HG03354 (cell line): ENCODE data around the gene SH3GL2.

Experiments used
- ATAC-seq: cut with Tn5 transposase; IDR thresholded peaks from one replicate; pipeline ENCODE4 v1.9.1; 2021; ENCODE audit warnings: mild to moderate bottlenecking; ENCODE audit not compliant: unreplicated experiment, poor library complexity, severe bottlenecking

The SH3GL2 gene

GRCh38 chr9:17648516-17648915 is 69.7 kb downstream of the SH3GL2 start:
- no peak for ATAC-seq

GRCh38 chr9:17651725-17652124 is 72.9 kb downstream of the SH3GL2 start:
- no peak for ATAC-seq

GRCh38 chr9:17653947-17654465 is 75.1 kb downstream of the SH3GL2 start:
- ATAC-seq, result no peak

DNA sequence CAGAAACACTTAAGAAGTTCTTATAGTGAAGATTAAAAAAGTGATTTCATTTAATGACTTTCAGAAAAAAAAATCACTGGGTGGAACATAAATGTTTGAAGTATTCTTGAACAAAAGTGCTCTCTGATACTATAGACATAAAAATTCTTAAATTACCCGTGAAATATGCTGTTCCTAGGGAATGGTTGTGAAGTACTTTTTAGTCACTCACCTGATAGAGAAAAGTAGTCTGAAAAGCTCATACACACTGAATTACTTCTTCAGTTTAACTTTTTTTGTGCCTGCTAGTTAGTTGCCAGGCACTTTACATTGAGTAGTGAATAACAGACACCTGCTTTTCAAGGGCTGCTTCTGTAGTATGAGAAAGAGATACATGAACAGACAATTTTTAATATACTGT is 78.0 kb downstream of the SH3GL2 start:
- ATAC-seq, result no peak

- no peak for ATAC-seq
These were observed 79.4 kb downstream of the SH3GL2 start for GRCh38 chr9:17658237-17658636.

DNA sequence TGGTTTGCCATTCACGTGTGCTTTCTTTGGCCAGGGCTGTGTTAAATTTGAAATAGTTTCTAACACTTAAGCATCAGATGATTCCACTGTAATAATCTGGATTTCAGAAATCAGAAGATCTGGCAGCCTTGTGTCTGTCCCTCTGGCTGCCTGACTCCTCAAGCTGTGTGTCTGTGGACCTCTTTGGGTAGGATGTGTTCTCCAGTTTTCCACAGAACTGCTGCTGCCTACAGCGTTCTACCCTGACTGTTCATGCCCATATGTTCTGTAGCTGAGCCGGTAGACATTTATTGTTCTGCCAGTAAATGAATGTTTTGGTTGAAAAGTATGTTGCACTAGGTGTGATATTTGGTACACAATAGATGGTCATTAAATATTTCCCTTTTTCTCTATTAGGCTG is 81.3 kb downstream of the SH3GL2 start:
- ATAC-seq, result no peak

GRCh38 chr9:17665450-17665849 is 86.6 kb downstream of the SH3GL2 start:
- ATAC-seq, result no peak

DNA sequence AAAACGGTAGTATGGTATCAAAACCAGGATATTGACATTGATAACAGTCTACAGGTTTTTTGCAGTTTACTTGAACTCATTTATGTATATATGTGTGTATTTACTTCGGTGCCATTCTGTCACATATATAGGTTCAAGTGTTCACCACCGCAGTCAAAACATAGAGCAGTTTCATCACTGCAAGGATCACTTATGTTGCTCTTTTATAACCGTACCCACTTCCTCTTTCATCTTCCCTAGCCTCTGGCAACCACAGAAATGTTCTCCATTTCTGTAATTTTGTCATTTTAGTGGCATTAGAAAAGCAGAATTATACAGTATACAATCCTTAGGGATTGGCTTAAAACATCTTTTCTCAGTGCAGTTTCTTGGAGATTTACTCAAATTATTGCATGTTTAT is 90.3 kb downstream of the SH3GL2 start:
- no peak for ATAC-seq

DNA sequence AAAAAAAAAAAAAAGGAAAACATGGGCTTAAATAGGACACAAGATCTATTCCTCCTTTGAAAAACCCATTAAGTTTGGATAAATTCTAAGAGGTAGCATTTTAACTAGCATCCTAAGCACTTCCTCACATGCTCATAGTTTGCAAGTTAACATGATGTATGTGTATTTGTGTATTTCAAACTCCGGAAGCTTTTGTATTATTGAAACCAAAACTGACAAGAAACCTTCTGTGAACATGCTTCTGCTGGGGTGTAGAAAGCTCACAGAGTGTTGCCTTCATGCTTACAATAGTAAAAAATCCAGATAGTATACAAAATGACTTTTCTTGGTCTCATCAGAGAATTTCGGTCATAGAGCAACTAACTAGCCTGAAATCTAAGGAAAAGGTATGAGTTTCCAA is 103.8 kb downstream of the SH3GL2 start:
- ATAC-seq, result no peak

- no peak for ATAC-seq
These were observed 110.0 kb downstream of the SH3GL2 start for GRCh38 chr9:17688834-17689233.

- no peak for ATAC-seq
These were observed 115.5 kb downstream of the SH3GL2 start for GRCh38 chr9:17694336-17694735.

- ATAC-seq, result no peak
These were observed 116.6 kb downstream of the SH3GL2 start for GRCh38 chr9:17695482-17695881.

DNA sequence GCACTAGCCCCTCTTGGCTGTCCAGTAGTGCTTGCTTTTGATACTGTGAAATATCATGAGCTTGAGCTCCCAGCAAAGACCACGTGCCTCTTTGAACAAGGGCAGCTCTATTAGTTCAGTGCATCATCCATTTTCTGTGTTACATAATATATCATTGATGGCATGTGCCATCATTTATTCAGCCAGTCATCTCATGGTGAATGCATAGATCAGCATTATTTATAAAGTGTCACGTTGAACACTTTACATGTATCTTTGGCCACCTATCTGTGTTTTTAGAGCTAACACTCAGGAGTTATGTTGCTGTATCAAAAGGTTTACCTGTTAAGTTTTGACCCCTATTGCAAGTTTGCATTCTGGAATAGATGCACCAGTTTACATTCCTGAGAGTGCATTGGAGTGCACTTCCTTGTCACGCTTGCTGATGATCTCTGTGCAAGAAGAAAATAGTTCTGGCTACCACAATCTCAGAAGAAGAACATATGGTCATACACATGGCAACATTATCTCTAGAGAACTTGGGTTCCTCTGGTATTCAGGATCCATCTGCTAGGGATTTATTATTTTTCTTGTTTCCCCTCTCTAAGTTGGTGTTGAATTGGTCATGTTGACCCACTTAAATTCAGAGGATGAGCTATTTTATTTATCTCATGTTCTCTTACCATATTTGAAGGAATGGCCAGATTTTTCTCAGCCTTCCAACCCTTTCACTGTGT is 120.9 kb downstream of the SH3GL2 start:
- no peak for ATAC-seq

GRCh38 chr9:17706347-17706746 is 127.5 kb downstream of the SH3GL2 start:
- ATAC-seq, result no peak

DNA sequence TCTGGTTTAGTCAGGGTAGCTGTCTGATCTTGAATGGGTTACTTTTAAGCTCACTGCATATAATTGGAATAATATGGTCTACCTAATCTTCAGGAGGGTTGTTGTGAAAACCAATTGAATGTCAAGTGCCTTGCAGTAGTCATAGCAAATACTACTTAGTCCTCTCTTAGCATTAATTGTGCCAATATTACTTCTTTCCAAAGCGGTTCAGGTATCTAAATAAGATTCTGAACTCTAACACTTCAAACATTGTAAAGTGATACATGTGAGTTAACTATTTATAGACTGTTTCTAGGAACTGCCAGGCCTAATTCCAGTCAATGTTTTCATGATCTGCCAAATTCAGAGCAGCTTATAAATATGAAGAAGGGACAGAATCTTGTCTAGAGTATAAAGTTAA is 140.2 kb downstream of the SH3GL2 start:
- ATAC-seq, result no peak

DNA sequence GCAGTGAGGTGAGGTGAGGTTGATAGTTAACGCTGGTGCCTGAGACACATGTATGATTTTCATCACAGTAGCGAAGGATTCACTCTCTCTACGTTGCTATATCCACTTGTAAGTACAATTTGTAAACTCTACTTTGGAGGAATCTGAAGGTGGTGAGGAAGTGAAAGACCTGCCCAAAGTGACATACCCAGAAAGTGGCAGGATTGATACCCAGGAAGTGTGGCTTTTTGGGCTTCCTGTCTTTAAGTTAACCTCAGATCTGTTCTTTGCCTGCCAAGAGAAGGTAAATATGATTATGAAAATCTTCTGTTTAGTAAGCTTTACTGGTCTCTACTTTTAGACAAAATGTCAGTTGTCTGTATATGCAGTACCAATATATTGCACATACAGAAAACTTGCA is 143.1 kb downstream of the SH3GL2 start:
- ATAC-seq, result no peak

DNA sequence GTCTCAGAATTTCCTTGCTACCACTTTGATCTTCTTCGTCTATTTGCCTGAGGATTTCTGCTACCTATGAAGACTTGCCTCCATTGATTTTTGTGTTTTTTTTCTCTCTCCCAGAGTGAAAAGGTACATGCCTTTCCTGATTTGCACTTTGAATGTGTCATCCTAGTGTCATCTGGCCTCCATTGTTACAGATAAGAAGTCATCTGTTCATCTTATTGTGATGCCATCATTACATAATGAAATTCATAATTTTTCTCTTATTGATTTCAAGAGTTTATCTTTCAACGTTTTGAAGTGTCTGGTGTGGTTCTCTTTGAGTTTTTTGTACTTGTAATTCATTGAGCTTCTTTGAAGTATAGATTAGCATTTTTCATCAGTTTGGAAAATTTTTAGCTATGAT is 144.8 kb downstream of the SH3GL2 start:
- ATAC-seq, result no peak

GRCh38 chr9:17725399-17726010 is 146.6 kb downstream of the SH3GL2 start:
- no peak for ATAC-seq

- no peak for ATAC-seq
These were observed 147.4 kb downstream of the SH3GL2 start for GRCh38 chr9:17726298-17726697.

GRCh38 chr9:17730899-17731298 is 152.0 kb downstream of the SH3GL2 start:
- no peak for ATAC-seq

DNA sequence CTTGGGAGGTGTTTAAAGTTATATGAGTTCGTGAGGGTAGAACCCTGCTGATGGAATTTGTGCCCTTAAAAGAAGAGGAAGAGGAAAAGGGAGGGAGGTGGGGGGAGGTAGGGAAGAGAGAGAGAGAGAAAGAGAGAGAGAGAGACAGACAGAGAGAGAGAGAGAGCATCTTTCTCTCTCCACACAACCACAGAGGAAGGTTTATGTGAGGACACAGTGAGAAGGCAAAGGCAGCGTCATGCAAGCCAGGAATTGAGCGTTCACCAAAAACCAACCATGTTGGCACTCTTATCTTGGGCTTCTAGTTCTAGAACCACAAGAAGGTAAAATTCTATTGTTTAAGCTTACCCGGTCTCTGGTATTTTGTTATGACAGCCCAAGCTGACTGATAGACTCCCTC is 152.4 kb downstream of the SH3GL2 start:
- ATAC-seq, result no peak
